ENCODE measurements around the gene RNF149. TPM values are rescaled to one million over a fixed set of nuclear protein-coding genes. Genes with fewer than 3 reads are reported as not detected.

The RNF149 gene
- total and polyA plus RNA-seq, 2 donors (not counting 1 experiment from before 2014, with no cell fraction given): 29.4 to 49.0 TPM

DNA sequence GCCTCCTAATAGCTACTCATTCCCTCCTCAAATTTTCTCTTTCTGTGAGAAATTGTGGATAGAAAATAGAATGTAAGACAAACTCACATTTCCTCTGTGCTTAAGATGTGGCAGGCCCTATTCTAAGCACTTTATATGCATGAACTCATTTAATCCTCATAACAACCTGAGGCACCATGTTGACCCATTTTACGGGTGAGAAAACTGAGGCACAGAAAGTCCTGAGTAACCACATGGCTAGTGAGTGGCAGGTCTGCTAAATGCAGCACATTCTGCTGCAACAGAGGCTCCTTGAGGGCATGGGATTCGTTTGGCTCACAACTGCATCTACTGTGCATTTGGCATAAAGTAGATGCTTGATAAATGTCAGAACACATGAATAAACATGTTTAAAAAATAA, 22.7 kb upstream of the RNF149 start:
- no peak overlapping the region for H3K4me2 ChIP-seq (ENCODE audit: extremely low read depth, insufficient read depth, low read length)
- no peak overlapping the region for H3K4me3 ChIP-seq (replicated peaks in 1 of 4; ENCODE audit: control extremely low read depth in 1 of 4, insufficient read depth in 1 of 4, low read depth in 3 of 4, low read length in 4 of 4)
- H3K27ac ChIP-seq (ENCODE audit: insufficient read depth, low read length): no peak overlapping the region
- H3K4me1 ChIP-seq (ENCODE audit: control insufficient read depth, extremely low read depth, insufficient read depth, low read length): peaks cover 9% of the 10 kb centered on the region
- H3K27me3 ChIP-seq (ENCODE audit: control insufficient read depth, insufficient read depth, low read length): no peaks in the 10 kb centered on the region
- no peaks in the 10 kb centered on the region for H4K20me1 ChIP-seq (ENCODE audit: control insufficient read depth, extremely low read depth, insufficient read depth, low read length)
- TF ChIP-seq CTCF (conservative IDR thresholded peaks at IDR 0.05 in 1 of 2, IDR thresholded peaks at IDR 0.05 in 1 of 2; ENCODE audit: low read depth in 1 of 2, low read length in 2 of 2) (no peak), EZH2 (IDR thresholded peaks at IDR 0.05; ENCODE audit: low read length, missing control alignments) (no peak)
- H3K79me2 ChIP-seq (ENCODE audit: control insufficient read depth, insufficient read depth, low read length): no peaks in the 10 kb centered on the region
- no peak overlapping the region for H2AFZ ChIP-seq (ENCODE audit: low read length)
- no peak for DNase-seq (ENCODE audit: low read depth in 2 of 2)
- H3K9ac ChIP-seq (ENCODE audit: insufficient read depth, low read length): no peak overlapping the region
- no peaks in the 10 kb centered on the region for H3K36me3 ChIP-seq (ENCODE audit: control insufficient read depth, insufficient read depth, low read length)
- H3K9me3 ChIP-seq (ENCODE audit: control insufficient read depth, insufficient read depth, low read depth, low read length): no peaks in the 10 kb centered on the region

GRCh38 chr2:101330253-101330933, 21.9 kb upstream of the RNF149 start:
- H2AFZ ChIP-seq (ENCODE audit: low read length): no peak overlapping the region
- no peak overlapping the region for H3K4me3 ChIP-seq (replicated peaks in 1 of 4; ENCODE audit: control extremely low read depth in 1 of 4, insufficient read depth in 1 of 4, low read depth in 3 of 4, low read length in 4 of 4)
- H3K4me1 ChIP-seq (ENCODE audit: control insufficient read depth, extremely low read depth, insufficient read depth, low read length): peaks cover 9% of the 10 kb centered on the region
- H3K9me3 ChIP-seq (ENCODE audit: control insufficient read depth, insufficient read depth, low read depth, low read length): no peaks in the 10 kb centered on the region
- TF ChIP-seq EZH2 (IDR thresholded peaks at IDR 0.05; ENCODE audit: low read length, missing control alignments) (no peak), CTCF (conservative IDR thresholded peaks at IDR 0.05 in 1 of 2, IDR thresholded peaks at IDR 0.05 in 1 of 2; ENCODE audit: low read depth in 1 of 2, low read length in 2 of 2) (no peak)
- no peak overlapping the region for H3K9ac ChIP-seq (ENCODE audit: insufficient read depth, low read length)
- no peaks in the 10 kb centered on the region for H4K20me1 ChIP-seq (ENCODE audit: control insufficient read depth, extremely low read depth, insufficient read depth, low read length)
- no peaks in the 10 kb centered on the region for H3K36me3 ChIP-seq (ENCODE audit: control insufficient read depth, insufficient read depth, low read length)
- H3K27me3 ChIP-seq (ENCODE audit: control insufficient read depth, insufficient read depth, low read length): no peaks in the 10 kb centered on the region
- no peaks in the 10 kb centered on the region for H3K79me2 ChIP-seq (ENCODE audit: control insufficient read depth, insufficient read depth, low read length)
- H3K27ac ChIP-seq (ENCODE audit: insufficient read depth, low read length): no peak overlapping the region
- H3K4me2 ChIP-seq (ENCODE audit: extremely low read depth, insufficient read depth, low read length): no peak overlapping the region
- peak in 1 of 2 donors; percentile 62 for DNase-seq (ENCODE audit: low read depth in 2 of 2)

DNA sequence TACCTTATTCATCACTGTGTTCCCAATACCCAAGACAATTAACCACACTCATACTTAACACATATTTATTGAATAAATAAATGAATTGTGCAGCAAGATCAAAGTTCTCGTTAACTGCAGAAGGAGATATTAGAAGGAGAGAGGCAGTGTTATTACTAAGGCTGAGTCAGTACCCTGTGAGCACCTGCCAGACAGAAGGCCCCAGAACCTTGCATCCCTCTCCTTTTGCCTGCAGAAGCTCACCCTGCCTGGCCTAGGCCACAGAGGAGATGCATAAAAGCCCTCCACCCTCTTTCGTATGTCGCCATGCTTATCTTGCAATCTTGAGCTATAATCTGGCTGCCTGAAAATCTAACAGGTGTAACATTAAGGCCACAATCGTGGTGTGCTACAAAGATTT, 20.5 kb upstream of the RNF149 start:
- Histone ChIP-seq H3K4me2 (ENCODE audit: extremely low read depth, insufficient read depth, low read length) (no peak overlapping the region), H3K9ac (ENCODE audit: insufficient read depth, low read length) (no peak overlapping the region), H3K4me3 (replicated peaks in 1 of 4; ENCODE audit: control extremely low read depth in 1 of 4, insufficient read depth in 1 of 4, low read depth in 3 of 4, low read length in 4 of 4) (no peak overlapping the region), H3K9me3 (ENCODE audit: control insufficient read depth, insufficient read depth, low read depth, low read length) (no peaks in the 10 kb centered on the region), H3K27me3 (ENCODE audit: control insufficient read depth, insufficient read depth, low read length) (no peaks in the 10 kb centered on the region), H3K4me1 (ENCODE audit: control insufficient read depth, extremely low read depth, insufficient read depth, low read length) (peaks cover 9% of the 10 kb centered on the region), H3K36me3 (ENCODE audit: control insufficient read depth, insufficient read depth, low read length) (no peaks in the 10 kb centered on the region), H3K27ac (ENCODE audit: insufficient read depth, low read length) (peak overlapping the region; percentile 24), H2AFZ (ENCODE audit: low read length) (peak overlapping the region; percentile 96), H3K79me2 (ENCODE audit: control insufficient read depth, insufficient read depth, low read length) (no peaks in the 10 kb centered on the region), H4K20me1 (ENCODE audit: control insufficient read depth, extremely low read depth, insufficient read depth, low read length) (no peaks in the 10 kb centered on the region)
- no peak for DNase-seq (ENCODE audit: low read depth in 2 of 2)
- TF ChIP-seq CTCF (conservative IDR thresholded peaks at IDR 0.05 in 1 of 2, IDR thresholded peaks at IDR 0.05 in 1 of 2; ENCODE audit: low read depth in 1 of 2, low read length in 2 of 2) (no peak), EZH2 (IDR thresholded peaks at IDR 0.05; ENCODE audit: low read length, missing control alignments) (no peak)
